WI38 (cell line): ENCODE measurements around the gene CPD.
A peak's percentile ranks its signal among the peaks of the same experiment; 100 is the strongest.
"Not testable (repeated sequence)": the region's sequence is repeated elsewhere in the genome, so short reads cannot be mapped to it uniquely, and the experiment has no call there.

ENCODE experiments used
- H3K4me3 ChIP-seq: 2 replicates; pipeline ENCODE4 v1.5.1; 2011; ENCODE audit warnings: low read depth, mild to moderate bottlenecking, control low read depth, low read length
- CTCF ChIP-seq: IDR thresholded peaks from 2 replicates; pipeline ENCODE4 v1.5.1; 2012; ENCODE audit warnings: low read depth, mild to moderate bottlenecking, control low read depth, low read length

CPD gene

GRCh38 chr17:30458371-30458770 is 79.6 kb downstream of the CPD start:
- H3K4me3 ChIP-seq: no peak overlapping the region
- TF ChIP-seq CTCF: no peak

- H3K4me3 ChIP-seq: not testable (repeated sequence)
Measured at GRCh38 chr17:30458797-30459413, 80.2 kb downstream of the CPD start.

GRCh38 chr17:30468465-30468864 is 89.7 kb downstream of the CPD start:
- no peak overlapping the region for H3K4me3 ChIP-seq
- no peak for TF ChIP-seq CTCF

GRCh38 chr17:30472238-30472890 is 93.6 kb downstream of the CPD start:
- no peak overlapping the region for H3K4me3 ChIP-seq
- no peak for TF ChIP-seq CTCF

- no peak for TF ChIP-seq CTCF
Measured at GRCh38 chr17:30475206-30475605, 96.5 kb downstream of the CPD start.

GRCh38 chr17:30476726-30477082 is 98.0 kb downstream of the CPD start:
- peak overlapping the region; percentile 95 for H3K4me3 ChIP-seq
- no peak for TF ChIP-seq CTCF

More at GRCh38 chr17:30475206-30475605, 96.5 kb downstream of the CPD start:
- H3K4me3 ChIP-seq: no peak overlapping the region

- peak; percentile 59 for TF ChIP-seq CTCF
- peak within 1 kb of the TSS; percentile 95 for H3K4me3 ChIP-seq
Measured at GRCh38 chr17:30477083-30477773, 98.5 kb downstream of the CPD start, which contains the start of gene GOSR1. Gene GOSR1, plus strand, starts transcription at chr17:30477408. Its CDS starts 26 bp downstream, at chr17:30477434.
